Inferior parietal cortex (tissue), 1 donor: Measurements from ENCODE around the gene IRX4.

ENCODE experiments used
- DNase-seq: peaks from one replicate; pipeline ENCODE4 v3.0.0-alpha.2; 2016; ENCODE audit errors: extremely low spot score

The IRX4 gene

DNA sequence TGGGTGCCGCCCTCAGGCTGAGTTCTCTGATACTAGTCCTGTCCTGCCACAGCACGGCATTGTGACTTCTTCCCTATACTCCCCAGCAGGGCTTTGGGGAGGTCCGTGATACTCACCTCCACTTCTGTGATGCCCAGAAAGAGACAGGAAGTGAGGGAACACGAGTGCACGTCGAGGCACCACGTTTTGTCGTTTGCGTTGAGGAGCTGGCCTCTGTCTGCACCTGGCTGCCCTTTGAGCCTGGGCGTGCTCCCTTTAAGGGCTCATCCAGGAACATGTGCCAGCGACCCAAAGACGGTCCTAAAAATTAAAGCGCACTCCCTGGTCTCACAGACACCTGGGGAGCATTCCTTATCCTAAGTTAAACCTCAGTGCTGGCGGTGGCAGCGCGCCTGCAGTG is 8.7 kb upstream of the IRX4 start:
- no peak for DNase-seq

DNA sequence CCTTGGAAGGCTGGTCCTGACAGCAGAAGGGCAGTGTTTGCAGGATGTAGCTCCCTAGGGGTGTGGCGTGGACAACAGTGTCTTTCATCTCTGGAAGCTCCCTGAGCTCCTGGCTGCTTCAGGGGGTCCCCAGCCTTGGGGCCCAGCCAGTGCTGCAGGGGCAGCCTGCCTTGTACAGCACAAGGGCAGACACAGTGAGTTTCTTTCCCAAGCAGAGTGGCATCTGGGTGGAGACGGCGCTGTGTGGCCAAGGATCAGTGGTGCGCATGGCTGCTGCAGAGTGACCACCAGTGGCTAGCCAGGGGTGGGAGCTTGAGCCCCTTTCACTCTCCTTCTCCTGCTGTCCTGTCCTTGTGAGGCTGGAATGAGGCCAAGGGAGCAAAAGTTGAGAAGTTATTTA is 7.6 kb upstream of the IRX4 start:
- no peak for DNase-seq

DNA sequence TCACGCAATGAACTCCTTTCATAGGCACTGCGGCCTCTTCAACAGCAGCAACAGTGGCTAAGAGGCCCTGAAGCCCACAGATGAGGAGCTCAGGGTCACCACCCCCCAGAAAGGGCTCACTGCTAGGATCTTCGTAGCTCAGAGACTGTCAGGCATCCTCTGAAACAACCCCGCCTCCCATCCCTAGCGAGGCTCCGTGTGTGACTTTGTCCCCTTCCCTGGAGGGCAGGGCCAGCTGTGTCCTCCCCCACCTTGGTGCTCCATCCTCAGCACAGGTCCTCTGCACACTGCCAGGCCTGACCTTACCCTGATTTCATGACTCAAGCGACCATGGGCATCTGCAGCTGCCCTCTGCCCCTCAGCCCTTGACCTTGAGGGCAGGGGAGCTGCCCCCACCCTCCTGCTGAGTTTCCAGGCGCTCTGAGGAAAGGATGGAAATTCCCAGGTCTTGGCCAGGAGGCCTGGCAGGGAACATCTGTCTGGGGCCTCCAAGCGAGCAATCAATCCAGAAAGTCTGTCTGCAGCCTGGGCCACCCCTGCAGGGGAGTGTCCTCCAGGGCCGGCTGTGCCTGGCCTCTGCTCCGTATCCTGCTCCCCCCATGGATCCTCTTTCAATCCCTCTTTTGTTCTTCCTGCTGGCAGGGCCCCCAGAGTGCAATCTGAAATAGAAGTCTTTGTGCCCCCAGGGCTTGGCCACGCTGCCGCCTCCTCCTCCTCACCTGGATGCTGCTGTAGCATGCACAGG is 6.8 kb upstream of the IRX4 start:
- DNase-seq: no peak

DNA sequence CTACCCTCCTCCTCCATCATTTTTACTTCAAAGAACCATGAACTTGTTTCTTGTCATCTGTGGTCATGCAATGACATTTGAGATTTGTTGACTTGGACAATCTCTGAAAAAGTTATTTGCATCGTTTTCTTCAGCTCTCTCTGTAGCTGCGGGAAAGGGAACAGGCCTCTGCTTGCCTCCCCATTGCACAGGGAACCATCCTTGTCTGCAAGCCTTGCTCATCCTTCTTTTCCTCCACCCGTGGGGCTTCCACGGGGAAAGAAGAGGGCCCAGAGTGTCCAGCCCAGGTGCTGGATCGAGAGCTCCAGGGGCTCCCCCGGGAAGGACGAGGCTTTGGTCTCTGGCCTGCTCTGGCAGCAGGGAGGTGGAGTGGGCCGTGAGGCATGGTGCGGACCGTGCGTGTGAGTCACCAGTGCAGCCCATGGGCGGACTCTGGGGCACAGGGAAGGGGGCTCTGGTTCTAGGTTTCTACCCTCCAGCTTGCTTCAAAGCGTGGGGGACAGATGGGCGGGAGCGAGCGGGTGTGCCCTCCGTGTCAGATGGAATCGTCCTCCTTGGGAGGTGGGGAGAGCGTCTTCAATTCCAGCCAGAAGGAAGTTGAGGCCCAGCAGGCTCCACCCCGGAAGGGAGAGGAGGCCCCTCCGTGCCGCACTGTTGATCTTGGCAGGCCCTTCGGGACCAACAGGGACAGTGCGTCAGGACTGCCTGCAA is 6.0 kb upstream of the IRX4 start:
- no peak for DNase-seq

DNA sequence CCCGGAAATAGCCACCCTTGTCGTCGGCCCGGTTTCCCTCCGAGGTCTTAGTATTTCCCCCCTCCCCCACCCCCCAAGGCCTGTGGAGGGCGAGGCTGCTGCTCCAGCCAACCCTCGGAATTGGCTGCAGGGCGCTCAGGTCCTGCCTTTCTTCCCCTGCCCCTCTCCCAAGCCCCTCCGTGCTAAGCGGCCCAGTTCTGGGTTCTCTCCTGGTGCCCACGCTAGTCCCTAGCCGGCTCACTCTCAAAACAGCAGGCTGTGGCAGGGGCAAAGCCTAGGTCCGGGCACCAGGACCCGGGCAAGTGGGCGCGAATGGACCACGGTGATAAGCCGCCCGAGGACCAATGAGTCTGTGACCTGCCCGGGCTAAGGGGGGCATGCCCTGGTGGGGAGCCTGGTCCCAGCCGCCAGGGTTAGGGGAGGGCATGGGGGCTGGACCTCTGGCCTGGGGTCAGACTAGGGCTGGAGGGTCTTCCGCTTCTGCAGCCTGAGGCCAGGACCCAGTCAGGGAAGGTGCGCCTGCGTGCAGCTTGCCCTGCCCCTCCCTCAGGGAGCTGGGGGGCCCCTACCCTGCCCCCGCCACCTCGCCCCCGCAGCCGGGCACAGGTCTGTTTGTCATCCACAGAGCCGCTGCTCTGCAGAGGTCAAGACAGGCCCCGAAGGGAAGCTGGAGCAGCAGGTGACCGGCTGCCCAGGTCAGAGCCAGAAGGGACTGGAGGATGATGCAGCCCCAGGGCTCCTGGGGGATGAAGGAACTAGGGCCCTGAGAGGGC is 5.0 kb upstream of the IRX4 start:
- DNase-seq: no peak

DNA sequence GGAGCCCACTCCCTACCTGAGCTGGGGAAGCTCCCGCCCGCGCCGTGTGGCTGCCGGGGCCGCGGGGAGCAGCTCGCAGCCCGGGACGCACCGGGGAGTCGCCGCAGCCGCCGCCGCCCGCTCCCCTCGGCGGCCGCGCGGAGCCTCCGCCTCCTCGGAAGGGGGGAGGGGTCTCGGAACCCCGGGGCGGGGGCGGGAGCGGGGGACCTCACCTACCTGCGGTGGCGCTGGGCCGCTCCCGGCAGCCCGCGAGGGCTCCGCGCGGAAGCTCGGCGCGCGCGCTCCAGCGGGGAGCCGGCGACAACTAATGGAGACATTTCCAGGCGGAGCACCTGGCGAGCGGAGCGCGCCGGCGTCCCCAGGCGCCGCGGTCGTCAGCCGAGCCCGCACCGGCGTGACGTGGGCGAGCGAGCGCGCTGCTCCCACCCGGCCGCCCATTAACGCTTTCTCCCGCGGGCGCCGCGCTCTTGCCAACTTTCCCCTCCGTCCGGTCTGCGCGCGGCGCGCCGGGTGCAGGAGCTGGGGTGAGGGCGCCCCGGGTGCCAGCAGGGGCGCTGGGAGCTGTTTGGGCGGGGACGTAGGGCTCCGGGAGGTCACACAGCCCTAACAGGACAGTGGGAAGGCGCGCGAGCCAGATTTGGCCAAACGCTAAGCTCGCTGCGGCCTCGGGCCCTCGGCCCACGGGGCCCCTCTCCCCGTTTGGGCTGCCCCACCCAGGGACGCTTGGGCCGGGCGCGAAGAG is 4.3 kb upstream of the IRX4 start:
- no peak for DNase-seq

DNA sequence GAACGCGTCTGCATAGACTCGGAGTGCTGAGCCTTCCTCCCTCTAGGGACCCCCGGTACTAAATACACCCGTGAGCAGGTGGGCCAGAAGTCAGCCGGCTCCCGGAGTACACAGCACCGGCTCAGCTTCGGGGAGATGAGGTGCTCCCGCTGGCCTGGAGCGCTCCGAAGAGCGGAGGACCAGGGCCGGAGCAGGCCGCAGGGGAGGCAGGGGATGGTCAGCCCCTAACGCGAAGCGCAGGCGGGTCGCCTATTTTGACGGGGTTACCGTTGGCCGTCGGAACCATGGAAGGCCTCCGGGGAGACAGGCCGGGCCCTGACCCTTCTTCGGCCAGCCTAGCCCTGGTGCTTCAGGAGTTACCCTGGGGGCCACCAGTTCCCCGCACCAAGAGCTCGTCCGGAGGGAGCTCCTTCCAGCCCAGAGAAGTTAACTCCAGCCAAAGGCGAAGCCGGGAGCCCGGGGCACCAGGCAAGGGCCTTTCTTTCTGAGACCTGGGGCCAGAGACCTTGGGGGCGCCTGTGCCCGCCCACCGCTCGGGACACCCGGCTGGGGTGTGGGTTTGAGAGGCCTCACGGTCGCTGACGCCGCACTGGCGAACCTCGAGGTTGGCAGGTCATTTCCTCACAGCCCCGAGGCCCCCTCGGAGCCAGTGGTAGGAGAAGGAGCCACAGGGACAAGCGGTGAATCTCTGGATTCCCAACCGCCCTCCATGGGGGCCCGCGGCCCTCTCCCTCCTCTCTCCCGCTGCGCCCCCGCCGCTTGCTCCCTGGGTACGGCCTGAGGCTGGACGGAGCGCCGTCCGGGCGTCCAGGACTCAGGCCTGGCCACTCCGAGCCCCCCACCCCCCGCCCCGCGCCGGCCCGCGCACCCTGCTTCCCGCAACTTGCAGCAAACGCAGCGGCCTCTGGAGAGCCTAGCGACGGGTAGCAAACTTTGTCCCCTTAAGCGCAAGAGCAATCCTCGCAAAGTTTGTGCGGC is 3.4 kb upstream of the IRX4 start:
- no peak for DNase-seq

DNA sequence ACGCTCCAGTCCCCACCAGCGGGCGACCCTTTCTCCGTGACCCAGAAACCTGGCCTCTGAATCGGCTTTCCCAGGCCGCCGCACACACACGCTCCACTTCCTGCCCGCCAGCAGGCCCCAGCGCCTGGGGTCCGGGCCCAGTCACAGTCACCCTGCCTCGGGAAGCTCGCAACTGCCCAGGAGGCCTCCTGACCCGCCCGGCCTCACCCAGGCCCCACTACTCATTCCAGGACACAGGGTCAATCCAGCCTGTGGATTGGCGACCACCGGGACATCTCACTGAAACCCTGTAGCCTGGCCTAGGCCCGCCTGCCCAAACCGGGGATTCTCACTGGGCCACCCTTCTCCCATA is 2.7 kb upstream of the IRX4 start:
- DNase-seq: no peak

DNA sequence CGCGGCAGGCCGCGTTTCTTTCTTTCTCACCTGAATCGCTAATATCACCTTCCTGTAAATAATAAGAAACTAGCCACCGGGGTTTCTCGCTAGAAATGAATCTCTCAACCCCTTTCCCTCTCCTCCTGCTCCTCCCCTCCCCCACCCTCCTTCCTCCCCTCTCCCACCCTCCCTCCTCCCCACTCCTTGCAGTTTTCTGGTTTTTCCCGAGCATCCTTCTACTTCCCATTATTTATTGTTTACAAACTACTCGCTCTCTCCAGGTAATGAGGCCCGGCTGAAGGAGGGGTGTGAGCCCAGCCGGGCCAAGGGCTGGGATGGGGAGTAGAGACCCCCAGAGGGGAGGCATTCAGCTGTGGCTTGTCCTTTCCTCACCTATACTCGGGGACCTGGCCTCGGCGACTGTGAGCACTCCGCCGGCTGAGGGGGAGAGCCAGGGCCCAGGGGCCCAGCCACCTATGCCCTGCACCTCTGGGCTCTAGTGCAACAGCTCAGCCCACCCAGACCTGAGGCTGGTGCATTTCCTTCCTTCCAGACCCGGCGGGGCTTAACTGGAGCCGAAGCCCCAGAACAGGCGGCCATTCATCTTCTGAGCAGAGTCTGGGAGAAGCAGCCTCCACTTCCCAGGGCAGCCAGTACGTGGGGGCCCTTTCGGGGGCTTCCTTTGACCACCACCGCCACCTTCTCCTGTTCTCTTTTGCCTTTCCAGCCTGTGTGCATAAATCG is 2.1 kb upstream of the IRX4 start:
- DNase-seq: no peak

DNA sequence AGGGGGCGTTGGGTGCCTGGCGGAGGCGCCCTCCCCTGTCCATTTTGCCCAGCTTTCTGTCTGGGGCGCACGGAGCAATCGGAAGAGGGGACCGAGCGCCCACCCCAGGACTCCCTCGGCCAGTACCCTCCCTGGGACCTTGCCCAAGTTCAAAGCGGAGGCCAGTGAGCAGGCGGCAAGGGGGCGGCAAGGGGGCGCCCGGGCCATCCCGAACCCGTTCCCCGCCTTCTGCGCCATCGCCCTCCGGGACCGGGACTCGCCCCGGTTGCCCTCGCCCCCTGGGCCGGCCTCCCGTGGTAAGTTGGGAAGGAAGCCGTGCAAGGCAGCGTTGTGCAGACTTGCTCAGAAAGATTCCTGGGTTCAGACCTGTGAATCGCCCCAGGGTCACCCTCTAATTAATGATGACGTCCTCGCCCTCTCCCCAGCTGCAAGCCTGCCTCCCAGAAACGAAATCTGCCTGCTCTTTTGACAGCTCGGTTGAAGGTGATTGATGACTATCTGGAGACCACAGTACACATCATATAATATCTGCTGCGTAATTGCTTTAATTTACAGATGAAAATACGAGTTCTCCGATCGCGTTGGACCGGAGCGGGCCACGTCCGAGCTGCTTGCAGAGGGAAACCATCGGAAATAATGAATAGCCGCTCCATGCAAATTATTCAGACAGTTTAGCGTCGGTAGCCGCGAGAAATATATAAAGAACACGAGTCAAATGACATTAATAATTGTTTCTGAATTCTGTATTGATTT is 1.4 kb upstream of the IRX4 start:
- no peak for DNase-seq

DNA sequence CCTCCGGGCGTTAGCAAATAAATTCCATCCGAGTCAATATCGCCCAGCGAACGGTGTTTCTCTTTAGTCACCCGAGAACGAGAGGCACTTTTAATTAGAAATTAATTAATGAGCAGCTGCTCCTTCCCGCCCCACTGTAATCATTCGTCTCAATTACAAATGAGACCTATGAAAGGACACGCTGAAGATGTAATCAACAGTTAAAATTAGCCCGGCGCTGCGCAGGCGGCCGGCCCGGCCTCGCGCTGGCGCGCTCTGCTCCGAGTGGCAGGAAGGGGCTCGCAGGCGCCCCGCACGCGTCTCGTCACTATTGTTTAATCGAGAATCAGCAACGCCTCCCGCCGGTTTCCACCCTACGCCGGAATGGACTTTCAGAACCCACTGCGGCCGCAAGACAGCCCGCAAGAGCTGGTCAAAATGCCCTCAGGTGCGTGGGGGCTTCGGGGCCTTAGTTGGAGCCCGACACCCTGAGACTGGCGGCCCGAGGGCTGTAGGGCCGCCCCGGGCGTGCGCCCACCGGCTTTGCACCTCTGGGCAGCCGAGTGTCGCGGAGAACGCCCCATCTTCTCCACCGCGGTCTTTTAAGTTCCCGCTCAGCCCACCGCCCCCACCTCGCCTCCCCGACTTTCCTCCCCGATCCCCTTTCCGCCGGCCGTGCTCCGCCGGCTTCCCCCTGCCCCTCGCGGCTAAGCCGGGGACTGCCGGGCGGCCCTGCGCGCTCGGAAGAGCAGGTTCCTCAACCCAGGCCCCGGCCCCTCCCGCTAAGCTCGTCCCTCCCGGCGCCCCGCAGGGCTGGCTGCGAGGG is 597 bp upstream of the IRX4 start:
- DNase-seq: no peak

DNA sequence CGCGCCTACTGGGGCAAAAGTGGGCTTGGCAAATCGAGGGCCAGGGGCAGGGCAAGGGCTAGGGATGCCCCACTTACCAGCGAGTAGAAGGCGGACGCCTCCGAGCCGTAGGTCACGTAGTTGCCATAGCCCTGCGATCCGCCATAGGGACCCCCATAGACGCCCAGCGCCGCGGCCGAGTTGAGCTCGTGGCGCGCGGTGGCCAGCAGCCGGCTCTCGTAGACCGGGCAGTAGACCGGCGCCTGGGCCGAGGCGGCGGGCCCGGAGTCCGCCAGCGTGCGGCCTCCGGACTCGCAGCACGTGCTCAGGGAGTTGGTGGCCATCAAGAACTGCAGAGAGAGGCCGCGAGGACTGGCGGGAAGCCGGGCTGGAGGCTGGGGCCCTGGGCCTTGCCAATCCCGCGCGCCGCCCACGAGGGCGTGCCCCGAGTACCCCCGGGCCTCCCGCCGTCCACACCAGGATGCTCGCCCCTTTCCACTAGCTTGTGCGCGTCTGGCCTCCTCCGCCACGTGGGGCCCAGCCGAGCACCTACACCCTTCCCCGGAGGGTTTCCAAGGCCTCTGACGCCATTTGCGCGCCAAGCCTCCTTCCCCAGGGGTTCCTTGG is 891 bp downstream of the IRX4 start:
- no peak for DNase-seq

DNA sequence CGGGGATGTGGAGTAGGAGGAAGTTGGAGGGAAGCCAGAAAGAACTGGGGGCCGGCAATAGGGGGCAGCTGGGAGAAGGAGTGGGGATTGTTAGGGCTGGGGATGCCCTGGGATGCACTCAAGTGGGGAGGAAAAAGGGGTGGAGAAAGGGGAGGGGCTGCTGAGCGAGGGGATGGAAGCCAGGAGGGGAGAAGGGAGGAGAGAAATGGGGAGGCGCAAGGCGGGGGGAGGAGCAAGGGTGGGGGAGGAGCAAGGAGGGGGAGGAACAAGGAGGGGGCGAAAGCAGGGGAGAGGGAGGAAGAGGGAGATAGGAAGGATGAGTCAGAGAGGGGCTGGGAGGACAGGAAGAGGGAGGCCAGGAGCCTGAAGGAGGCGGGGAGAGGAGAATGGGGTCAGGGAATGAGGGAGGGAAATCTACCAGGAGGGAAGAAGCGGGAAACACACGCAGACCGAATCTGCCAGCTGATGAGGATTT is 1.6 kb downstream of the IRX4 start:
- no peak for DNase-seq

DNA sequence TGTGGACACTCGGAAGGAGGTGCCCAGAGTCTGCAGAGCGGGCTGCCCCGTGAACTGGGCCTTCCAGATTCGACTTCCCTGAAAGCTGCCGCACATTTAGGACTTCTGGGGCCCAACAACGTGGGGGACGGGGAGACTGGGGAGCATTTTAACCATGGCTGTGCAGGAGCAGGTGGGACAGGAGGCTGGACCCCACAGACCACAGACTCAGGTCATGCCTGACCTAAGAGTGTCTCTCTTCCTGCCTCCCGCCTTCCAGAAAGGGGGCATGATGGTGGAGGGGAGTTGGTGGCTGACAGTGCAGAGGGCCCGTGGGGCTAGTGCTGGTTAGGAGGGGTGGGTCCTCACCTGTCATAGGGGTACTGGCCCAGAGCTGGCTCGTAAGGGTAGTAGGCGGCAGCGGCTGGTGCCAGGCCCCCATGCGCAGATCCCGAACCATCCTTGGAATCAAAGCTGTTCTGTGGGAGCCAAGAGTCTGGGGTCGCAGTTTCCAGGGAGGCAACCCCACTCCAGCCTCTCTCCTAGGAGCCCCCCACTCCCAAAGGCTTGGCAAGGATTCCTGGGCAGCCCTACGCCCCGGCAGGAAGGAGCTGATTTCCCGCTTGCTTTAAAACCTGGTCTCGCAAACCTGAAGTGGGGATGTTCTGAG is 2.2 kb downstream of the IRX4 start:
- no peak for DNase-seq

DNA sequence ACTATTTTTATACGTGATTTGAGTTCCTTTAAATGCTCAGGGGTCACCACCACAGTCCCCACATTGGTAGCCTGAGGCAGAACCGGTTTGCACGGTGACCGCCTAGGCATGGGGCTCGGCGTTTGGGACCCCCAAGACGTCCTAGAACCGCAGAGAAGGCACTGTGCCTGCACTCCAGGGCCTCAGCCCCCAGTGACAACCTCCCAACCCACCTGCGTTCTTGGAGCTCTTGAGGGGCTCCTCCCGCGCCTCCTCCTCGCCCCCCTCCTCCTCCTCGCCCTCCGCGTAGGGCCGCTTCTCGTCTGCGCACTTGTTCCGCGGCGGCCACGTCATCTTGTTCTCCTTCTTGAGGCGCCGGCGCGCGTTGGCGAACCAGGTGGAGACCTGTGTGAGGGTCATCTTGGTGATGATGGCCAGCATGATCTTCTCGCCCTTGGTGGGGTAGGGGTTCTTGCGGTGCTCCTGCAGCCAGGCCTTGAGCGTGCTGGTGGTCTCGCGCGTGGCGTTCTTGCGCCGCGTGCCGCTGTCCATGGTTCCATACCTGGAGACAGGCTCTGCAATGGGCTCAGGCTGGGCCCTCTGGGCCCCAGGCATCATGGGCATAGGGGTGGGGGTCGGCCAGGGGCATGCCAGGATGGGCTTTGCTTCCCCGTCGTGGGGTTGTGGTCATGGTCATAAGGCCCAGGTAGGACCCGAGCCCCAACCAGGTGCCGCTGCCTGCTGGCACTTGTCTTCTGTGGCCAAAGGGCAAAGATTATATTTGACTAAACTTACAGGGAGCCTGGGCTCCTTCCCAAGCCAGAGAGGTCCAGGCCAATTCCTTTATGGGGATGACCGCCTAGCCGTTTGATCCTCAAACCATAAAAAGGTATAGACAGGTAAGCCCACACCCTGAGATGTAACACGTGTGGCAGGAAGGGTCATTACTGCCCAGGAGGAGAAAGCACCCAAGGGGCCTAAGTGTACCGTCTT is 3.1 kb downstream of the IRX4 start:
- DNase-seq: no peak

DNA sequence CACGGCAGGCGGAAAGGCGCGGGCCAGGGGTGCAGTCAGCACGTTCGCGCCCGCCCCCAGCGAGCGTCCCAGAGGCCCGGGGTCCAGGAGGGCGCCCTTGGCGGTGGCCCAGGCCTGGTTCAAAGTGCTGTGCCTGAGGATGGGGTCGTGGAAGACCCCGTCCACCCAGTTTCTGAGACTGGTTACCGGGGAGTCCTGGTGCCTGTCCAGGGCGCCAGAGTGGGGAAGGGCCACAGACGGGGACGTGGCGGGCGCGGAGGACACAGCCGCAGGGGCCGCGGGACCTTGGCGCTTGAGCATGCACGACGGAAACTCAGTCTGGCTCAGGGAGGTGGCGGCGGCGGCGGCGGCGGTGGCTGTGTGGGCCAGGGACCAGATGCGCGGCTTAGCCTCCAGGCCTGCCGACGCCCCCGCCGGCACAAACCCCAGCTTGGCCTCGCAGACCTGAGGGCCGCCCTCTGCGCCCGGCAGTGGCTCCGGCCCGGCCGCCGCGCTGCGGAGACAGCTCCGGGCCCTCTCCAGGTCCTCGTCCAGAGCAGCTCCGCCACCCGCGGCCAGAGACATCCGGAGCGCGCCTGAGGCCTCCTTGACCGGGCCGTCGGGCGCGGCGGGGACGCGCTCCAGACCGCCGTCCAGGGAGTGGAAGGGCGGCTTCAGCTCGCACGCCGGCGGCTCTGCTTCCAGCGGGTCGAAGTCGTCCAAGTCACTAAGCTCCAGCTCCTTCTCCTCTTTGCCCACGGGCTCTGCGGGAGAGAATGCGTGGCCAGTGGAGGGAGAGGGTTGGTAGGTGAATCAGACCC is 4.5 kb downstream of the IRX4 start:
- no peak for DNase-seq
